GM18520 (cell line): ENCODE data around the gene TACC3.

Experiments
- ATAC-seq: cut with Tn5 transposase; IDR thresholded peaks from one replicate; pipeline ENCODE4 v1.9.1; 2021; ENCODE audit not compliant: unreplicated experiment

Gene TACC3

DNA sequence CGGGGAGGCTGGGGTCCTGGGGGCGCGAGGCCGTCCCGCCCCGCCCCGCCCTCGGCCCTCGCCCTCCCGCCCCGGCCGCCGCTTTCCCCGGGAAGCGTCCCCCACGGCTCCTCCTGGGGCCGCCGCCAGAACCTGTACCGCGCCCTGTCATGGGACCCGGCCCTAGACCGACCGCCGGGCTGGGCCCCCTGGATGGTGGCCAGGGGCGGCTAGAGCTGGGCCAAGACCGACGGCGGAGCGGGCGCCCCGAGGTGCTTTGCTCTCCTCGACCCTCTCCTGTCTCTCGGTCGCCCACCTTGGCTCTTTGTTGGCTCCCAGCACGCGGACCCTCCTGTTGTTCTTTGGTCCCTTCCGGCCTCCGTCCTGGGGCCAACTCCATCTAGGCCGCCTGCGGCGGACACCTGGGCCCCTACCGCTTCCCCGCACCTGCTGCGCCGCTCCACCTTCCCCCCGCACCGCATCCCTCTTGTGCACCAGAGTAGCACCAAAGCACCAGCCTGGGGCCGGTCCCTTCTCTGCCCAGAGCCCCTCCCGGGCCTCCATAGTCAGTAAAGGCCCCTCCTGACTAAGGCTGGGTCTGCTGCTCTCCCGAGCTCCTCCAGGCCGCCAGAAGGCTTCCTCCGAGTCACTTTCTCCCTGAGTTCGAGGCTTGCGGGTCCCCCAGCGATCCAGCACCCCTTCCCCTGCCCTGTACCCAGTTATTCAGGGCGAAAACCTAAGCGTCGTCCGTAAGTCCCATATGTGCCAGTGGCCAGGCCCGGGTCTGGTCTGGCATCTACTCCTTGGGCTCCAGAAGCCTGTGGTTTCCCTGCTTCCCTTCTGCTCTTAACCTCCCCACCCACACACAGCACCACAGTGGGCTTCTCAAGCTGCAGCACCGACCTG, 587 bp downstream of the TACC3 start:
- ATAC-seq: no peak

DNA sequence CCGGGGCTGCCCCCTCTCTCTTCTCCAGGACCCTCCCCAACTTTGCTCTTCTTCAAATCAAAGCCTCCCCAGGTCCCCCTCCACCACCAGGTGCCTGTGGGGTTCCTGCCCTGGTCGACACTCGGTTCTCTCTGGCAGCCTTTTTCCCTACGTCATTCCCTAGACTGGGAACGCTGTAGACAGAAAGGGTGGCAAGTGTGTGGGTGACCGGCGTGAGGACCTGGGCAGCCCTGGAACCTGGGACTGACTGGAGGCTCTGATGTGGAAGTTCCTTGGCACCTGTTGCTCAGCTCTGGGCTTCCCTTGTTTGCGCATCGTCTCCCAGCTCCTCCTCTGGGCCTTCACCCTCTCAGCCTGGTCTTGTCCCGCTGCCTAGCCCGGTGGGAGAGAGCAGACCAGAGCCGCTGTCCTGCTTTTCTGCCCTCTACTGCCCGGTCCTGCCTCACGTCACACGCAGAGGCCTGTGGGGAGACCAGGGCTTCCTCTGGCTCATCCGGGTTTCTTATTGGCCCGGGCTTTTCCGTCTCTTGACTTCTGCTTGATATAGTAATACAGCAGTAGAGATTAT, 1.3 kb downstream of the TACC3 start:
- no peak for ATAC-seq

DNA sequence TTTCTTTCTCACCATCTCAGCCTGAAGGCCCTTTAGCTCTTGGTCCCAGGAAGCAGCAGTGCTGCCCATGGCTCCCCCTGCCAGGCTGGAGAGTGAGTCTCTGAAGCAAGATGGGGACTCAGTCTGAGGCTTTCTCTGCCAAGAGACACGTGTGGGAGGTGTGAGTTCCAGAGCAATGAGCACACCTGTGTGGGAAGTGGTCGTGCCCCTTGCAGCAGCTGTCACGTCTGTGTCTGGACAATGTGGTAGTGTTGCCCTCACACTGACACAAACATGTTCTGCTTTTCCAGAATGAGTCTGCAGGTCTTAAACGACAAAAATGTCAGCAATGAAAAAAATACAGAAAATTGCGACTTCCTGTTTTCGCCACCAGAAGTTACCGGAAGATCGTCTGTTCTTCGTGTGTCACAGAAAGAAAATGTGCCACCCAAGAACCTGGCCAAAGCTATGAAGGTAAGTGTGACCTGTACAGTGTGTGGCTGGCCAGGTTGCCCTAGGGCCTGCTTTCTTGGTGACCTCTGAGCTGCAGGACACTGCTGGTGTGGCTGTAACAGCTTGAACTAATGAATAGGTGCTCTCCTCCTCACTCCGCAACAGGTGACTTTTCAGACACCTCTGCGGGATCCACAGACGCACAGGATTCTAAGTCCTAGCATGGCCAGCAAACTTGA, 1.9 kb downstream of the TACC3 start:
- ATAC-seq: no peak

DNA sequence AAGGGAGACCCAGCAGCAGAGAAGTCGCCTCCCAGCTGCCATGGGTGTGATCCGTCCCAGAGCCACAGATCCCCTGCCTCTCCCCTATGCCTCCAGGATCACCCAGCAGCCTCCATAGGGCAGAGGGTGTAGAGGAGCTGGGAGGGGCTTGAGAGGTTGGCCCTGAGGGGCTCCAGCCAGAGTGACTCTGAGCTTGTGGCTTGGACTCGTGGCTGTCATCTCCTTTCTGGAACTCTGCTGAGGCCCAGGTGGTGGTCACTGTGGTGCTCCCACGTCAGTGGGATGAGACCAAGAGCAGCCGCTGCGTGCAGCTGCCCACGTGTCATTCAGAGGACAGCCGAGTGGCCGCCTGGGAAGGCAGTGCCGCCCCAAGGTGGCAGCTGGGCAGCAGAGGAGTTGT, 4.2 kb downstream of the TACC3 start:
- ATAC-seq: no peak

DNA sequence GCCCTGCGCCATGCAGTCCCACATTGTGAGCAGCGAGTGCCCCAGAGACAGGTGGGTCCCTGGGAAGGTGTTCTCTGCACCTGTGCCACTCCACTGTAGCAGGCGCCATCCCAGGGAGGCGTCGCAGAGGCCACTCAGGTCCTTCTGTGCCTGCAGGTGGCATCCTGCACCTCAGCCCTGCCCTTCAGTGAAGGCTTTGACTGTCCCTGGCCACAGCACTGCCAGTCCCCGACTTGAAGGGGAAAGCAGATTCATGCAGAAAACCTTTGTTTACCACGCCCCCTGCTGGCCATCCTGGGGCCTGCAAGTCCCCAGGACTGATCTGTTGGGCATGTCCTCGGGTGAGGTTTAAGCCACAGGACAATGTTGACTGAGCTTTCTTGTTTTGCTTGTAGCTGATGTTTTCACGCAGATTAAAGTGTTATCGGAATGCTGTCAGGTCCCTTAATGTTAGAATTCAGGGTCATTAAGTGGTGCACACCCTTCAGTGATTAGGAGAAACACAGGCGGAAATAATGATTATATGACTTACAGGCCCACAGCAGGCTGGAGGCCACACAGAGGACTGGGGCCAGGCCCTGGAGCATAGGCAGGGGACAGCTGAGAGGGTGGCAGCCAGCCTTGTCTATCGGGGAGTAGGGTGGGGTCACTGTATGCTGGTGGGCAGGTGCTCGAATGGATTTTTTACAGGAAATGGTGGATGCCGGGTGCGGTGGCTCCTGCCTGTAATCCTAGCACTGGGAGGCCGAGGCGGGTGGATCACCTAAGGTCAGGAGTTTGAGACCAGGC, 5.0 kb downstream of the TACC3 start:
- ATAC-seq: no peak

DNA sequence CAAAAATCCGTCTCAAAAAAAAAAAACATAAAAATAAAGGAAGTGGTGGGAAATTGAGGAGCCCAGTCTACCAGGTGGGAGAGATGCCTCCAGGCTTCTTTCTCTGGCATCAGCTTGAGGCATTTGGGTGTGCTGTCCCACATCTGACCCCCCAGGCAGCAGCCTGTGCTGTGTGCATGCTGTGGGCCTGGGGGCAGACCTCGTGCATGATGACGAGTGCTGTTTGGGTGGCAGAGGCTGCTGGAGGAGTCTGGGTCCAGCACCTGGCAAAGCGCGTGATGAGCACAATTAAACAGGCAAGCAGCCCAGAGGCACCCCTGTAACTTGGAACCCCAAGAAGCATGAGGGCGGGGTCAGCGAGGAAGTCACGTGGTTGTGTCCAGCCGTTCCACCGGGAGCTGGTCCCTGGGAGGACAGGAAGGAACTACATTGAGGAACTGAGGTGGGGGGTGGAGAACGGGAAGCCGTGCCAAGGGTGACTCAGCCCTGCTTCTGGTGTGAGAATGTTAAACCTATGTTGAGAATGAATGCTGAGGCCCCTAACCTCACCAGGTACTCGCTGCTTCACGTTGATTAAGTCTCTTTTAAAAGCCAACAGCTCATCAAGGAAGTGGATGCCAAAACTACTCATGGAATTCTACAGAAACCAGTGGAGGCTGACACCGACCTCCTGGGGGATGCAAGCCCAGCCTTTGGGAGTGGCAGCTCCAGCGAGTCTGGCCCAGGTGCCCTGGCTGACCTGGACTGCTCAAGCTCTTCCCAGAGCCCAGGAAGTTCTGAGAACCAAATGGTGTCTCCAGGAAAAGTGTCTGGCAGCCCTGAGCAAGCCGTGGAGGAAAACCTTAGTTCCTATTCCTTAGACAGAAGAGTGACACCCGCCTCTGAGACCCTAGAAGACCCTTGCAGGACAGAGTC, 6.1 kb downstream of the TACC3 start:
- ATAC-seq: no peak

DNA sequence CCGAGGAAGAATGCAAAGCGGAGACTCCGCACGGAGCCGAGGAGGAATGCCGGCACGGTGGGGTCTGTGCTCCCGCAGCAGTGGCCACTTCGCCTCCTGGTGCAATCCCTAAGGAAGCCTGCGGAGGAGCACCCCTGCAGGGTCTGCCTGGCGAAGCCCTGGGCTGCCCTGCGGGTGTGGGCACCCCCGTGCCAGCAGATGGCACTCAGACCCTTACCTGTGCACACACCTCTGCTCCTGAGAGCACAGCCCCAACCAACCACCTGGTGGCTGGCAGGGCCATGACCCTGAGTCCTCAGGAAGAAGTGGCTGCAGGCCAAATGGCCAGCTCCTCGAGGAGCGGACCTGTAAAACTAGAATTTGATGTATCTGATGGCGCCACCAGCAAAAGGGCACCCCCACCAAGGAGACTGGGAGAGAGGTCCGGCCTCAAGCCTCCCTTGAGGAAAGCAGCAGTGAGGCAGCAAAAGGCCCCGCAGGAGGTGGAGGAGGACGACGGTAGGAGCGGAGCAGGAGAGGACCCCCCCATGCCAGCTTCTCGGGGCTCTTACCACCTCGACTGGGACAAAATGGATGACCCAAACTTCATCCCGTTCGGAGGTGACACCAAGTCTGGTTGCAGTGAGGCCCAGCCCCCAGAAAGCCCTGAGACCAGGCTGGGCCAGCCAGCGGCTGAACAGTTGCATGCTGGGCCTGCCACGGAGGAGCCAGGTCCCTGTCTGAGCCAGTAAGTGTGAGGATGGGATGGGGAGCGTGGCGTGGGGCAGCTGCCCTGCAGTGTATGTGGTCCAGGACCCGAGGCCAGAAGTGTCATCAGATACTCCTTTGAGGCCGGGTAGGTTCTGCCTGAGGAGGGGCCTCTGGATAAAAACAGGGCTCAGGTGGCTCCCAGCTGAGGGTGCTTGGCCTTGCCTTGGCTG, 7.0 kb downstream of the TACC3 start:
- ATAC-seq: no peak

DNA sequence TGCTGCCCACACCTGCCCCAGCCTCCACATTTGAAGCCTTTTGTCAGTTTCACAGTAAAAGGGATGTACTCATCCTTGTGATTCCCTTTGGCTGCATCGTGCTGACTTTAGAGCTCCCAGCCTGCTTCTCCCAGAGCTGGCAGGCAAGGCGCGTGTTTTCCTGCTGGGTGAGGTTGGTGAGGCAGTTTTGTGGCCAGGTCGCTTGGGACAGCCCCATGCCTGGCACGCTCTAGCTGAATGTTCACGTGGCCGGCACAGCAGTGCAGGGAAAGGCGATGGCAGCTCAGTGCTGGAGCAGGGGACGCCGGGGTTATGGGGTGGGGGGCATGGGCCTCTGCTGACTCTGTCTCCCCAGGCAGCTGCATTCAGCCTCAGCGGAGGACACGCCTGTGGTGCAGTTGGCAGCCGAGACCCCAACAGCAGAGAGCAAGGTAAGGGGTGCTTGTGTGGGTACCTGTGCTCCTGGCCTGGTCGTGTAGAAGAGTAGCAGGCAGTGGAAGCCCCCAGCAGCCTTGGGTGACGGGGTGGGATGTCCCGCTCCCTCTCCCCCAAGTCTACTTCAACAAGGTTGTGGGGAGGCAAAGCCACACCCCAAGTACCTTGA, 9.3 kb downstream of the TACC3 start:
- no peak for ATAC-seq

DNA sequence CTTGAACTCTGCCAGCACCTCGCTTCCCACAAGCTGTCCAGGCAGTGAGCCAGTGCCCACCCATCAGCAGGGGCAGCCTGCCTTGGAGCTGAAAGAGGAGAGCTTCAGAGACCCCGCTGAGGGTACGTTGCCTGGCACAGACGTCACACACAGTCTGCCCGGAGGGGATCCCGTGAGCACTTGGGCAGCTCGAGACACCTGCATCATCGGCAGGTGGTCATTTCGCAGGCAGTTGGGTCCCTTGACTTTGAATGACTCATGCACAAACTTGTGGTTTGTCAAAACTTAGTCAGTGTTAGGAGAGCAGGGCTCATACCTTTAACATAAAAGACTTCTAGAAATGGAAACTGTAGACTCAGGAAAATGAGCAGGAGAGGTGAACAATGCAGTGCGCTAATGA, 9.9 kb downstream of the TACC3 start:
- no peak for ATAC-seq

DNA sequence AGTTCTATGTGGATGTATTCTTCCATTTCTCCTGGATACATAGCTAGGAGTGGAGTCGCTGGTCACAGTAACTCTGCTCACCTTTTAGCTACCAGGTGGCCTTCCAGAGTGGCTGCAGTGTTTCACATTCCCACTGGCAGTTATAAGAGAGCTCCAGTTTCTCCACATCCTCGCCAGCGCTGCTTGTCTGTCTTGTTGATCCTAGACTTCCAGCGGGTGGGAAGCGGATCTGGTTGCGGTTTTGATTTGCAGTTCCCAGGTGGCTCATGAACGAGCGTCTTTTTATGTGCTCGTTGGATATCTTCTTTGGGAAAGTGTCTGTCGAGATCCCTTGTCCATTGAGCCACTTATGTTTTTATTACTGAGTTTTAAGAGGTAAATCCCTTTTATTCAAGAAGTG, 11.6 kb downstream of the TACC3 start:
- ATAC-seq: no peak

DNA sequence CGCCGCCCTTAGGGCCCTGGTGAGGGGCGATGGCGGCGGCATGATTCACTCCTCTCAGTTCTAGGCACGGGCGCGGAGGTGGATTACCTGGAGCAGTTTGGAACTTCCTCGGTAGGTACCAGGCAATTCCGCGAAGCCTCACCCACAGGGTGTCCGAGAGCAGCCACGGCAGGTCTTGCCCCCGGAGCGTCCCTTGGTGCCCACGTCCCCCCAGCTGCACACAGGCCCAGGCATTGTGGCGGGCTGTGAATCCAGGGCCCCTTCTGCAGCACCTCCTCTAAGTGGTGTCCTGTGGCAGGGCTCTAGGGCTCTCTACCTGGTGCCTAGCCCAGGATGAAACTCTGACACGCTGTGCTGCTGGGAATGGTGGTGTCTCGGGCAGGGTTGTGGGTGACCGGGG, 13.9 kb downstream of the TACC3 start:
- ATAC-seq: no peak

DNA sequence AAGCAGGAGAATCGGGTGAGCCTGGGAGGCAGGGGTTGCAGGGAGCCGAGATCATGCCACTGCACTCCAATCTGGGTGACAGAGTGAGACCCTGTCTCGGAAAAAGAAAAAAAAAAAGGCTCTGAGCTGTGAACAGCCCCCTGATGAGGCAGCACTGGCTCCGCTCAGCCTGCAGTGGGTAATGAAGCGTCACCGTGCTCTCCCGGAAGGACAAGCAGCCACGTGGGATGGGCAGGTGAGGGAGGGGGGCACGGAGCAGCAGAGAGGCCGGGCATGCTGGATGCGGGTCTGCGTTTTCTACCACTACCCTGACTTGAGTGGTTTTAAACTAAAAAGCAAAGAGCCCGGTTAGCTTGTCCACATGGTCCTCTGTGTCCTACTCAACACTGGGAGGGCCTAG, 15.5 kb downstream of the TACC3 start:
- ATAC-seq: no peak

DNA sequence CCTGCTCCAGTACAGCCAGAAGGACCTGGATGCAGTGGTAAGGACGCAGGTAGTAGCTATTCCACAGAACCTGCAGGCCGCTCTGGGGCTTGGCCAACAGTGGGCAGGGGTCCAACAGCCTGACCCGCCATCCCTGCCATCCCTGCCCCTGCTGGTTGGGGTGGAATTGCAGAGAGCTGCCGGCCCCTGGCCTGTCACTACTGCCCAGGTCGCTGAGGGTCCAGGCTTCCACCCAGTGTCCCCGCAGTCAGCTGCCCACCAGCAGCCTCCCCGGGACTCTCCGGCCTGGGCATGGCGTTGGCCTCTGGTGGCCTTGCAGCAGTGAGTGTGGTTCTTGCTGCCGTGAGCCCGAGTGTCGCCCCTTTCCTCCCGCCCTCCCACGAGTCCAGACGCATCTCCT, 16.3 kb downstream of the TACC3 start:
- ATAC-seq: no peak

DNA sequence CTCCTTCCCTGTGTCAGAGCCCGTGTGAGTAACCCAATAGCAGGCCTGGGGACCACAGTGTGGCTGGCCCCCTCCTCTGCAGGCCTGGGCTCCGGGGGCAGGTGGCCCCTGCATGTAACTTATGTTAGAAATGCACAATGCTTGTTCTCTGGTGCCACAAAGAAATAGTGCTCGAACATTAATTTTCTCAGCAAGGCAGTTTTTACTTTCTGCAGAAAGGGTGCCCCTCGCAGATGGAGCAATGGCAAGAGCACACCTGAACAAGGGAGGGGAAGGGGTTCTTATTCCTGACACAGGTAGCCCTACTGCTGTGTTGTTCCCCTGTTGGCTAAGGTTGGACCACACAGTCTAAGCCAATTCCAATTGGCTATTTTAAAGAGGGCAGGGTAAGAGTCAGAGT, 17.1 kb downstream of the TACC3 start:
- no peak for ATAC-seq

DNA sequence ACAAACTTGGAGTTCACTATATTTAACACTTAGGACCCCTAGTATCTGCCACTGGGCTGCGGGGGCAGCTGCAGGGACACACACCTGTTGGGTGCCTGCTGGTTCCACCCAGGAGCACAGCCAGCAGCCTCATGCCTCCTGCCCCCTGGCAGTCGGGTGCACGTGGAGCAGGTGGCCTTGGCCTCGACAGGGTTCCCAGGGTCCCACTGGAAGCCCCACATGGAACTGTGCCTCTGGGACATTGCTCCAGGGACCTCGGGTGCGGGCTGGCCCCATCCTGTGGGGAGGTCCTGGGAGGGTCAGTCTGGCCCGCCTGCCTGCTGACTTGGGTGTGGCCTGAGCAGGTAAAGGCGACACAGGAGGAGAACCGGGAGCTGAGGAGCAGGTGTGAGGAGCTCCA, 18.0 kb downstream of the TACC3 start:
- ATAC-seq: no peak

DNA sequence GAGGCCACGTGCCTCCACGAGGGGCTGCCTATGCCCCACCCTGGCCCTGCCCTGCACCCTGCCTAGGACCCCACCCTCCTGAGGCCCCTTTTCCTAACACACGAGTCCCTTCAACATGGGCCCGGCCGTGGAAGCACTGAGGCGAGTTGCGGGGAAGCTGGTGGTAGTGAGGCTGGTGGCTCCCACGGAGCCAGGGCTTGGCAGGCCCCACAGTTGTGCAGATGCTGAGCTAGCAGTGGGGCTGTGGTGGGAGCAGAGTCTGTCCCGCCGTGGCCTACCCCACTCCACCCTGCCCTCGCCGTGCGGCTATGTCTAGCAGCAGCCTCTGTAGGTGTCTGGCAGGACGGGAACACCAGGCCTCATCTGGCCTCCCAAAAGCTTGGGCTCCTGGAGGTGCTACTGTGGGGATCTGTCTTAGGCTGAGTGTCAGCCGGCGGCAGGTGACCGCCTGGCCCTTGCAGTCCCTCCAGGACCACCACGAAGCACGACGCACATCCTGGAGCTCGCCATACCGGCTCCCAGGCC, 18.8 kb downstream of the TACC3 start:
- no peak for ATAC-seq

DNA sequence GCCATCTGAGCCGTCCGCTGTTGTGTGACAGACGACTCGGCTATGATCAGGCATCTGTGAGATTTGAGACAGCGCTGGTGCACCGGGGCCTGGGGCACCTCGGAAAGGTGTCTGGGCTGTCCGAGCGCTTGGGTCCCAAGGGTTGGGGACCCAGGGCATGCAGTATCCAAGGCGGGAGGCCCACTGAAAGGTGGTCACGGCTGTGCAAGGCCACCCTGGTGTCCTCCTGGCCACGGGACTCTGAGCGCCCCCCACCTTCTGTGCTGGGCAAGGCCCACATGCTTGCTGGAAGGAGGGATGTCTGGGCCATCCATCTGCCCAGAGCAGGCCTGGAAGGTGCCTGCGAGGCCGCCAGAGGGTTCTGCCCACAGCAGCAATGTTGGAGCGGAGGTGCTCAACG, 19.9 kb downstream of the TACC3 start:
- ATAC-seq: no peak

DNA sequence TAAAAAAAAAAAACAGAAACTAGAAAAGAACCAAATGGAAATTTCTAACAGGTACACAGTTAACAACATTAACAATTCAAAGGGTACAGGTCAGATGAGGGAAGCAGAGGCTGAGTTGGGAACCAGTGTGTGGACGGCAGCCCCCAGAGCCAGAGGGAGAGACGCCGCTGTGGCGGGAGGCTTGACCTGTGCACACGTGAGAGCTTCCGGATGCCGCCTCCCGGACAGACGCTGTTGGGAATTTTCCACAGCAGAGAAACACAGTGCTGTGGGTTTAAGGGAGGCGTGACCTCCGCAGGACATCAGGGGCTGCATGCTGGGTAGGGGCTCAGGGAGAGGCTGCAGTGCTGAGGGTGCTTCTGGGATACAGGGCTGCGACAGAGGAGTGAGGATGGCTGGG, 22.2 kb downstream of the TACC3 start:
- no peak for ATAC-seq

DNA sequence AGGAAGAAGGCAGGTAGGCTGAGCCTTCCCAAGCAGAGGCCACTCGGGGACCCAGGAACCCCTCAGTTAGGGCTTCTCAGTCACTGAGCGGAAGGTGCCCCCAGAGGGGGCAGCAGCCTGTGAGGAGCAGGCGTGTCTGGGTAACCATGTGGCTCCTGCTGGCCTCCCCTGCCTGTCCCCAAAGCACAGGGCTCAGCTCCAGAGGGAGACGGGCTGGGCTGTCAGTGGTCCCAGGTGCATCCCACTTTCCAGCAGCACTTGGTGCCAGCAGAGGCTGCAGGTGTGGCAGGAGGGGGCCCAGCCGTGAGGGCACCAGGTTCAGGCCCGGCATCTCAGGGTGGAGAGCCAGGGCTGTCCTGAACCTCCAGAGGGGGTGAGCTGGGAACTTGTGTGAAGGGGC, 22.7 kb downstream of the TACC3 start:
- no peak for ATAC-seq
